PC-3 (cell line): ENCODE measurements around the gene SPATA1.

Experiments used
- EZH2 ChIP-seq: fragments of 300-600 bp; sonication (generic); IDR thresholded peaks from one replicate; pipeline ENCODE4 v1.6.1; 2017; ENCODE audit warnings: antibody characterized with exemption, mild to moderate bottlenecking, low read length; ENCODE audit not compliant: unreplicated experiment
- EZH2phosphoT487 ChIP-seq: fragments of 300-600 bp; sonication (generic); IDR thresholded peaks from 2 replicates; pipeline ENCODE4 v1.6.1; 2018; ENCODE audit warnings: mild to moderate bottlenecking, antibody characterized with exemption, low read length, borderline replicate concordance

DNA sequence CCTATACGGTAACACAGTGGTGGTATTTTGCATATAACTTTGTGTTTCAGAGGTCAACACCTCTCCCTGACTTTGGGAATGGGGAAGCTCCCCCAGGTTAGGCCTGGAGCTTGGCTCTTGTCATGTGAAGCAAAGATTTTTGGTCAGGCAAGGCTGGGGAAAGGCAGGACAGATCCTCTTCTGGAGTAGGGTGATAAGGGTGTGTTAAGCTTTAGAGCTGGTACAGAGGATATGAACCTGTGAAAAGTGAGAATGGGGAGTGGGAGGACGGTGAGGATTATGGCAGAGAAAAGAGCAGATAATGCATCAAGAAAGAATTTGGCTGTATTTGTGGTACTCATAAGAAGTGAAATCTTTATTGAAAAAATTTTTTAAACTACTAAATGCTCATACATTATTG lies 24.9 kb upstream of the SPATA1 start:
- TF ChIP-seq EZH2 (no peak), EZH2phosphoT487 (no peak)
